A549 (cell line): ENCODE measurements around the gene RAD9A. TPM values are rescaled to one million over a fixed set of nuclear protein-coding genes. Genes with fewer than 3 reads are reported as not detected.

Experiments used
- ATAC-seq, 2 experiments: fragments of 200-7000 bp in 1 of 2; fragments of >200 bp in 1 of 2; cut with Nextera tagmentation in 1 of 2; cut with Tn5 transposase in 1 of 2; 3 replicates each; pipeline versions ENCODE4 v1.8.0 to v1.9.1; 2018 to 2020; ENCODE audit warnings: mild to moderate bottlenecking in 1 of 2, moderate library complexity in 1 of 2
- CTCF ChIA-PET: fragments of 300-600 bp; sonication (Branson Sonifier 250); formaldehyde crosslinking; extraction: SDS; loops from one replicate; lab custom pipeline; 2021; ENCODE audit warnings: antibody characterized with exemption, inconsistent platforms; lab: Yijun Ruan, JAX
- POLR2A ChIA-PET: fragments of 350-600 bp; formaldehyde crosslinking; extraction: SDS; loops from one replicate; lab custom pipeline; 2021; ENCODE audit warnings: antibody characterized with exemption, inconsistent platforms; lab: Yijun Ruan, JAX
- DNase-seq, 2 experiments: peaks; one replicate each; pipeline versions ENCODE4 v3.0.0 to v3.0.0-alpha.2; 2011 to 2016; ENCODE audit warnings: low read depth in 1 of 2, low spot score in 1 of 2
- FAIRE-seq: peaks from 2 replicates; lab custom pipeline; 2011; peaks lifted over from hg19 to GRCh38; lab: Jason Lieb, UNC
- H3K27ac ChIP-seq, 2 experiments: fragments of >200 bp; sonication (Bioruptor Twin); formaldehyde crosslinking; 3 replicates each; pipeline ENCODE4 v1.5.1; 2016 to 2017
- H3K4me1 ChIP-seq: fragments of >200 bp; sonication (Bioruptor Twin); formaldehyde crosslinking; 3 replicates; pipeline ENCODE4 v1.6.1; 2016
- H3K4me2 ChIP-seq: fragments of >200 bp; sonication (Bioruptor Twin); formaldehyde crosslinking; 3 replicates; pipeline ENCODE4 v1.6.1; 2016
- H3K4me3 ChIP-seq: fragments of >200 bp; sonication (Bioruptor Twin); formaldehyde crosslinking; 3 replicates; pipeline ENCODE4 v1.5.1; 2016
- H3K9me3 ChIP-seq: fragments of >200 bp; sonication (Bioruptor Twin); formaldehyde crosslinking; 3 replicates; pipeline ENCODE4 v1.6.1; 2016
- BHLHE40 ChIP-seq: IDR thresholded peaks from 2 replicates; pipeline ENCODE4 v1.6.1; 2012; ENCODE audit warnings: low read depth, low read length, inconsistent platforms
- CBX2 ChIP-seq: fragments of 200-600 bp; sonication (generic); IDR thresholded peaks from 2 replicates; pipeline ENCODE4 v1.6.1; 2016; ENCODE audit warnings: low read depth, mild to moderate bottlenecking, borderline replicate concordance
- CBX8 ChIP-seq: fragments of 200-600 bp; sonication (generic); IDR thresholded peaks from 2 replicates; pipeline ENCODE4 v1.6.1; 2016
- CHD2 ChIP-seq: fragments of 150-350 bp; IDR thresholded peaks from 2 replicates; pipeline ENCODE4 v1.6.1; 2014; ENCODE audit warnings: low read length; ENCODE audit not compliant: partially characterized antibody
- EHMT2 ChIP-seq: fragments of 200-600 bp; sonication (generic); IDR thresholded peaks from 2 replicates; pipeline ENCODE4 v1.6.1; 2016; ENCODE audit warnings: antibody characterized with exemption, low read depth, mild to moderate bottlenecking, moderate library complexity
- FOSL2 ChIP-seq, 2 experiments: fragments of 450-650 bp in 1 of 2; fragments of >200 bp in 1 of 2; sonication (Bioruptor Twin) in 1 of 2; formaldehyde crosslinking; IDR thresholded peaks; 2 replicates each; pipeline versions ENCODE4 v1.5.0 to v1.6.1; 2016 to 2020; ENCODE audit warnings: mild to moderate bottlenecking in 1 of 2, moderate library complexity in 1 of 2
- FOXS1 ChIP-seq: fragments of 250-450 bp; sonication (Bioruptor Pico); IDR thresholded peaks from 2 replicates; pipeline ENCODE4 v1.5.0; 2020; ENCODE audit warnings: mild to moderate bottlenecking, moderate library complexity
- GATA3 ChIP-seq: IDR thresholded peaks from 2 replicates; pipeline ENCODE4 v1.6.1; 2012; ENCODE audit warnings: borderline replicate concordance
- HEYL ChIP-seq: fragments of 250-450 bp; sonication (Bioruptor Pico); IDR thresholded peaks from 2 replicates; pipeline ENCODE4 v1.8.0; 2021; ENCODE audit warnings: mild to moderate bottlenecking, moderate library complexity
- HOXA7 ChIP-seq: fragments of 250-450 bp; sonication (Bioruptor Pico); IDR thresholded peaks from 2 replicates; pipeline ENCODE4 v1.5.0; 2020; ENCODE audit warnings: mild to moderate bottlenecking, moderate library complexity
- HOXB13 ChIP-seq: fragments of 250-450 bp; sonication (Bioruptor Pico); IDR thresholded peaks from 2 replicates; pipeline ENCODE4 v1.5.0; 2020; ENCODE audit warnings: low read depth, mild to moderate bottlenecking, moderate library complexity
- HOXB5 ChIP-seq: fragments of 250-450 bp; sonication (Bioruptor Pico); IDR thresholded peaks from 2 replicates; pipeline ENCODE4 v1.5.0; 2020; ENCODE audit warnings: mild to moderate bottlenecking, moderate library complexity
- JUN ChIP-seq, 2 experiments: fragments of >200 bp; sonication (Bioruptor Twin); formaldehyde crosslinking; IDR thresholded peaks; 2 replicates in 1 of 2; 3 replicates in 1 of 2; pipeline ENCODE4 v1.6.1; 2016 to 2017
- MAFK ChIP-seq: fragments of 450-650 bp; IDR thresholded peaks from 2 replicates; pipeline ENCODE4 v1.6.1; 2014; ENCODE audit not compliant: partially characterized antibody
- NFE2L2 ChIP-seq: fragments of 150-350 bp; conservative IDR thresholded peaks from 2 replicates; pipeline ENCODE4 v1.6.1; 2014; ENCODE audit warnings: low read length
- NPAS2 ChIP-seq: fragments of 250-450 bp; sonication (Bioruptor Pico); IDR thresholded peaks from 2 replicates; pipeline ENCODE4 v1.8.0; 2022; ENCODE audit warnings: mild to moderate bottlenecking, moderate library complexity, borderline replicate concordance
- PHF8 ChIP-seq: fragments of 200-600 bp; sonication (generic); IDR thresholded peaks from 2 replicates; pipeline ENCODE4 v1.6.1; 2016; ENCODE audit warnings: low read depth, mild to moderate bottlenecking, antibody characterized with exemption, moderate library complexity, borderline replicate concordance
- RARB ChIP-seq: fragments of 250-450 bp; sonication (Bioruptor Pico); IDR thresholded peaks from 2 replicates; pipeline ENCODE4 v1.8.0; 2021; ENCODE audit warnings: mild to moderate bottlenecking, moderate library complexity
- RCOR1 ChIP-seq: fragments of 150-350 bp; IDR thresholded peaks from 2 replicates; pipeline ENCODE4 v1.6.1; 2014; ENCODE audit warnings: antibody characterized with exemption, low read length, low read depth
- RNF2 ChIP-seq: fragments of 200-600 bp; sonication (generic); IDR thresholded peaks from 2 replicates; pipeline ENCODE4 v1.6.1; 2016; ENCODE audit warnings: low read depth, mild to moderate bottlenecking, antibody characterized with exemption, moderate library complexity, borderline replicate concordance
- SMC3 ChIP-seq: fragments of >200 bp; sonication (Bioruptor Twin); formaldehyde crosslinking; IDR thresholded peaks from 3 replicates; pipeline ENCODE4 v1.6.1; 2018; ENCODE audit warnings: inconsistent platforms
- SREBF2 ChIP-seq: fragments of 450-650 bp; IDR thresholded peaks from 2 replicates; pipeline ENCODE4 v1.6.1; 2014; ENCODE audit warnings: mild to moderate bottlenecking, moderate library complexity
- ZNF302 ChIP-seq: fragments of 250-450 bp; sonication (Bioruptor Pico); IDR thresholded peaks from 2 replicates; pipeline ENCODE4 v1.9.0; 2021; ENCODE audit warnings: inconsistent platforms, mild to moderate bottlenecking, moderate library complexity
- ZSCAN20 ChIP-seq: fragments of 250-450 bp; sonication (Bioruptor Pico); IDR thresholded peaks from 2 replicates; pipeline ENCODE4 v1.8.0; 2022; ENCODE audit warnings: mild to moderate bottlenecking, moderate library complexity
- WGBS: methylation state at CpG from one replicate; pipeline ENCODE4 v1.1.6; 2017; ENCODE audit errors: missing lambda C conversion rate; 5-methylcytosine and 5-hydroxymethylcytosine counted together
- polyA plus RNA-seq, 4 experiments: library from polyadenylated mRNA; depleted of rRNA in 3 of 4; stranded (reverse); fragments of >200 nt; fragmentation: RNase III in 1 of 4; extraction: RNeasy Plus Mini Kit Qiagen cat#74134 plus additional on column Dnase treatment in 1 of 4; gene quantifications; 2 replicates in 3 of 4; 3 replicates in 1 of 4; pipeline ENCODE4 v1.2.3, GENCODE V29; 2011 to 2017
- TF ChIP-seq, protein P1 (sequence below): fragments of 250-450 bp; sonication (Bioruptor Pico); IDR thresholded peaks from 2 replicates; pipeline ENCODE4 v1.5.0; 2020; ENCODE audit warnings: low read depth, mild to moderate bottlenecking, moderate library complexity
- TF ChIP-seq, protein P2 (sequence below): IDR thresholded peaks from 2 replicates; pipeline ENCODE4 v1.6.1; 2012
- TF ChIP-seq, protein P3 (sequence below): fragments of 450-650 bp; IDR thresholded peaks from 2 replicates; pipeline ENCODE4 v1.6.1; 2014; ENCODE audit warnings: antibody characterized with exemption
- TF ChIP-seq, protein P4 (sequence below): fragments of >200 bp; sonication (Bioruptor Twin); formaldehyde crosslinking; IDR thresholded peaks from 2 replicates; pipeline ENCODE4 v1.6.1; 2016
- TF ChIP-seq, protein P5 (sequence below): IDR thresholded peaks from 2 replicates; pipeline ENCODE4 v1.6.1; 2012; ENCODE audit warnings: low read depth, borderline replicate concordance
- TF ChIP-seq, protein P6 (sequence below): fragments of 250-450 bp; sonication (Bioruptor Pico); IDR thresholded peaks from 2 replicates; pipeline ENCODE4 v1.5.0; 2021; ENCODE audit warnings: mild to moderate bottlenecking, moderate library complexity, borderline replicate concordance

Gene RAD9A
- polyA plus RNA-seq, 2 of the 4 experiments (the other 2 are of a cell fraction): 19.0 to 43.7 TPM

DNA sequence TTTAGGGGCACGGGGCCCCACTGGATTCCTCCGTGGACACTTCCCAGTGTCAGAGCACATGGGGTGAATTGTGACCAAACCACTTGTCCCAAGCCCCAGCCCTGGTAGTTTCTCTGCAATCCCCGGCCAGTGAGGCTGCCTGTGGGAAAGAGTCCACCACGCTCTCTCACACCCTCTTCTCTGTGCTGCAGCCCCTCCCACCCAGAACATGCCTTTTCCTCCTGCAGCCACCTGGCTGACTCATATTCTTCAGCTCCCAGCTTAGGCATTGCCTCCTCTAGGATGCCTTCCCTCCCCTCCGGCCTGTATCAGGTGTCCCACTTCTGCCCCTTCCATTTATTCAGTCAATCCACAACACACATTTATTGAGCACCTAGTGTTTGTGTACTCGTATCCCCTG, 31.1 kb downstream of the RAD9A start (continued):
- TF ChIP-seq RARB (CRISPR knock-in tag) (no peak), HOXA7 (CRISPR knock-in tag) (no peak)
- TF ChIP-seq, all 56 proteins: peak for 0

DNA sequence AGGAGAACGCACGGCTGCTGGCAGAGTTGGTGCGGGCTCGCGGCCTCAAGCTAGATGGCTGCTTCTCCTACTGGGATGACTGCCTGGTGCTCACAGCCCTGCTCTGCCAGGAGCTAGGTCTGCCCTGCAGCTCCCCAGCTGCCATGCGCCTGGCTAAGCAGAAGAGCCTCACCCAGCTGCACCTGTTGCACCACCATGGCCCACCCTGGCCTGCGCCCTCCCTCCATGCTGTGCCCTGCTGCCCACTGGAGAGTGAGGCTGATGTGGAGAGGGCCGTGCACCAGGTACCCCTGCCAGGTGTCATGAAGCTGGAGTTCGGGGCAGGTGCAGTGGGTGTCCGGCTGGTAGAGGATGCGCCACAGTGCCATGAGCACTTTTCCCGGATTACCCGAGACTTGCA, 31.7 kb downstream of the RAD9A start:
- POLR2A ChIA-PET: no interaction called here
- FAIRE-seq: no peak
- Histone ChIP-seq H3K4me3 (no peak overlapping the region), H3K27ac (no peak overlapping the region), H3K9me3 (no peaks in the 10 kb centered on the region), H3K4me1 (peaks cover 13% of the 10 kb centered on the region), H3K4me2 (no peak overlapping the region)
- ATAC-seq: no peak
- TF ChIP-seq RNF2 (no peak), NFE2L2 (no peak), CBX8 (no peak), JUN (IDR thresholded peaks at IDR 0.05) (no peak), MAFK (no peak), HOXB5 (CRISPR knock-in tag) (no peak), RCOR1 (no peak), FOXS1 (CRISPR knock-in tag) (no peak), FOSL2 (IDR thresholded peaks at IDR 0.05) (no peak), FOSL2 (CRISPR knock-in tag; IDR thresholded peaks at IDR 0.05) (no peak), EHMT2 (no peak), BHLHE40 (no peak), CBX2 (no peak), ZSCAN20 (CRISPR knock-in tag) (no peak)
- TF ChIP-seq, protein P1, sequence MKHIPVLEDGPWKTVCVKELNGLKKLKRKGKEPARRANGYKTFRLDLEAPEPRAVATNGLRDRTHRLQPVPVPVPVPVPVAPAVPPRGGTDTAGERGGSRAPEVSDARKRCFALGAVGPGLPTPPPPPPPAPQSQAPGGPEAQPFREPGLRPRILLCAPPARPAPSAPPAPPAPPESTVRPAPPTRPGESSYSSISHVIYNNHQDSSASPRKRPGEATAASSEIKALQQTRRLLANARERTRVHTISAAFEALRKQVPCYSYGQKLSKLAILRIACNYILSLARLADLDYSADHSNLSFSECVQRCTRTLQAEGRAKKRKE (CRISPR knock-in tag): no peak
- TF ChIP-seq, protein P2, sequence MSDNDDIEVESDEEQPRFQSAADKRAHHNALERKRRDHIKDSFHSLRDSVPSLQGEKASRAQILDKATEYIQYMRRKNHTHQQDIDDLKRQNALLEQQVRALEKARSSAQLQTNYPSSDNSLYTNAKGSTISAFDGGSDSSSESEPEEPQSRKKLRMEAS: no peak
- TF ChIP-seq, protein P3, sequence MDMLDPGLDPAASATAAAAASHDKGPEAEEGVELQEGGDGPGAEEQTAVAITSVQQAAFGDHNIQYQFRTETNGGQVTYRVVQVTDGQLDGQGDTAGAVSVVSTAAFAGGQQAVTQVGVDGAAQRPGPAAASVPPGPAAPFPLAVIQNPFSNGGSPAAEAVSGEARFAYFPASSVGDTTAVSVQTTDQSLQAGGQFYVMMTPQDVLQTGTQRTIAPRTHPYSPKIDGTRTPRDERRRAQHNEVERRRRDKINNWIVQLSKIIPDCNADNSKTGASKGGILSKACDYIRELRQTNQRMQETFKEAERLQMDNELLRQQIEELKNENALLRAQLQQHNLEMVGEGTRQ: no peak
- WGBS: 94% methylated on average over 10 of the region's 13 CpGs
- CTCF ChIA-PET: interaction anchor here (0.6 to 3.0 kb wide), 4 partner anchors 18 to 41 kb away, joined by 3 to 18 read pairs (median 4); partner anchors contain the start of gene PPP1CA
- DNase-seq: no peak

DNA sequence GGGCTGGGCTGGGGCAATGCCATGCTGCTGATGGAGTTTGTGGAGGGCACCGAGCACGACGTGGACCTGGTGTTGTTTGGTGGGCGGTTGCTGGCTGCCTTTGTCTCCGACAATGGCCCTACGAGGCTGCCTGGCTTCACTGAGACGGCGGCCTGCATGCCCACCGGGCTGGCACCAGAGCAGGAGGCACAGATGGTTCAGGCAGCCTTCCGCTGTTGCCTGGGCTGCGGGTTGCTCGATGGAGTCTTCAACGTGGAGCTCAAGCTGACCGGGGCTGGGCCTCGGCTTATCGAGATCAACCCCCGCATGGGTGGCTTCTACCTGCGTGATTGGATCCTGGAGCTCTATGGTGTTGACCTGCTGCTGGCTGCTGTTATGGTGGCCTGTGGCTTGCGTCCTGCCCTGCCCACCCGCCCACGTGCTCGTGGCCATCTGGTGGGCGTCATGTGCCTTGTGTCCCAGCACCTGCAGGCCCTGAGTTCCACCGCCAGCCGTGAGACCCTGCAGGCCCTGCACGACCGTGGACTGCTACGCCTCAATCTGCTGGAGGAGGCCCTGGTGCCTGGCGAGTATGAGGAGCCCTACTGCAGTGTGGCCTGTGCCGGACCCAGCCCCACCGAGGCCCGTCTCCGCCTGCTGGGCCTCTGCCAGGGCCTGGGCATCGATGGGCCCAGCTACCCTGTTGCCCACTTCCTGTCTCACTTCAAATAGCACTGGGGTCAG, 32.3 kb downstream of the RAD9A start:
- ChIA-PET POLR2A (no interaction called here), CTCF (interaction anchor here (0.6 to 3.0 kb wide), 7 partner anchors 15 to 45 kb away, joined by 3 to 18 read pairs (median 4); partner anchors contain the start of genes PPP1CA and TMEM134)
- H3K9me3 ChIP-seq: no peaks in the 10 kb centered on the region
- no peak overlapping the region for H3K4me2 ChIP-seq
- ATAC-seq (no peak), FAIRE-seq (no peak), DNase-seq (no peak)
- no peak overlapping the region for H3K27ac ChIP-seq
- H3K4me1 ChIP-seq: peaks cover 14% of the 10 kb centered on the region
- no peak for TF ChIP-seq NPAS2 (CRISPR knock-in tag)
- TF ChIP-seq, protein P3: no peak
- TF ChIP-seq, protein P4, sequence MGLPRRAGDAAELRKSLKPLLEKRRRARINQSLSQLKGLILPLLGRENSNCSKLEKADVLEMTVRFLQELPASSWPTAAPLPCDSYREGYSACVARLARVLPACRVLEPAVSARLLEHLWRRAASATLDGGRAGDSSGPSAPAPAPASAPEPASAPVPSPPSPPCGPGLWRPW: no peak
- no peak for TF ChIP-seq CHD2
- no peak for TF ChIP-seq RCOR1
- TF ChIP-seq GATA3: no peak
- no peak for TF ChIP-seq HEYL (CRISPR knock-in tag)
- TF ChIP-seq, protein P5, sequence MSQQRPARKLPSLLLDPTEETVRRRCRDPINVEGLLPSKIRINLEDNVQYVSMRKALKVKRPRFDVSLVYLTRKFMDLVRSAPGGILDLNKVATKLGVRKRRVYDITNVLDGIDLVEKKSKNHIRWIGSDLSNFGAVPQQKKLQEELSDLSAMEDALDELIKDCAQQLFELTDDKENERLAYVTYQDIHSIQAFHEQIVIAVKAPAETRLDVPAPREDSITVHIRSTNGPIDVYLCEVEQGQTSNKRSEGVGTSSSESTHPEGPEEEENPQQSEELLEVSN: no peak
- no peak for TF ChIP-seq PHF8
- TF ChIP-seq SMC3: no peak
- no peak for TF ChIP-seq HOXB13 (CRISPR knock-in tag)
- no peak for TF ChIP-seq ZNF302 (CRISPR knock-in tag)
- TF ChIP-seq, protein P6, sequence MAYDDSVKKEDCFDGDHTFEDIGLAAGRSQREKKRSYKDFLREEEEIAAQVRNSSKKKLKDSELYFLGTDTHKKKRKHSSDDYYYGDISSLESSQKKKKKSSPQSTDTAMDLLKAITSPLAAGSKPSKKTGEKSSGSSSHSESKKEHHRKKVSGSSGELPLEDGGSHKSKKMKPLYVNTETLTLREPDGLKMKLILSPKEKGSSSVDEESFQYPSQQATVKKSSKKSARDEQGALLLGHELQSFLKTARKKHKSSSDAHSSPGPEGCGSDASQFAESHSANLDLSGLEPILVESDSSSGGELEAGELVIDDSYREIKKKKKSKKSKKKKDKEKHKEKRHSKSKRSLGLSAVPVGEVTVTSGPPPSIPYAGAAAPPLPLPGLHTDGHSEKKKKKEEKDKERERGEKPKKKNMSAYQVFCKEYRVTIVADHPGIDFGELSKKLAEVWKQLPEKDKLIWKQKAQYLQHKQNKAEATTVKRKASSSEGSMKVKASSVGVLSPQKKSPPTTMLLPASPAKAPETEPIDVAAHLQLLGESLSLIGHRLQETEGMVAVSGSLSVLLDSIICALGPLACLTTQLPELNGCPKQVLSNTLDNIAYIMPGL: no peak
- no peak for TF ChIP-seq SREBF2
- WGBS: 93% methylated on average over 30 of the region's 34 CpGs
- no peak overlapping the region for H3K4me3 ChIP-seq
